ENCODE results near the gene ZNF507.

Gene ZNF507

GRCh38 chr19:32345261-32346207 is at the start of gene ZNF507:
Gene ZNF507, plus strand, starts transcription at chr19:32345610. Its CDS starts 7,221 bp downstream, at chr19:32352831.
- peak; percentile 41 for DNase-seq (ENCODE audit: low read depth, low spot score)

- no peak for DNase-seq (ENCODE audit: low read depth, low spot score)
Observed at GRCh38 chr19:32296694-32297093, 48.7 kb upstream of the ZNF507 start.

GRCh38 chr19:32302778-32303177 is 42.6 kb upstream of the ZNF507 start:
- DNase-seq (ENCODE audit: low read depth, low spot score): no peak

GRCh38 chr19:32303193-32303592 is 42.2 kb upstream of the ZNF507 start:
- DNase-seq (ENCODE audit: low read depth, low spot score): no peak

GRCh38 chr19:32307591-32307990 is 37.8 kb upstream of the ZNF507 start:
- no peak for DNase-seq (ENCODE audit: low read depth, low spot score)

GRCh38 chr19:32308431-32309077 is 36.9 kb upstream of the ZNF507 start:
- no peak for DNase-seq (ENCODE audit: low read depth, low spot score)

GRCh38 chr19:32309711-32310390 is 35.6 kb upstream of the ZNF507 start:
- DNase-seq (ENCODE audit: low read depth, low spot score): no peak

- no peak for DNase-seq (ENCODE audit: low read depth, low spot score)
Observed at GRCh38 chr19:32311371-32311770, 34.0 kb upstream of the ZNF507 start.

GRCh38 chr19:32313569-32314265 is 31.7 kb upstream of the ZNF507 start:
- no peak for DNase-seq (ENCODE audit: low read depth, low spot score)

- DNase-seq (ENCODE audit: low read depth, low spot score): no peak
Observed at GRCh38 chr19:32316034-32316433, 29.4 kb upstream of the ZNF507 start.

- no peak for DNase-seq (ENCODE audit: low read depth, low spot score)
Observed at GRCh38 chr19:32317086-32317485, 28.3 kb upstream of the ZNF507 start.

- DNase-seq (ENCODE audit: low read depth, low spot score): no peak
Observed at GRCh38 chr19:32318884-32319520, 26.4 kb upstream of the ZNF507 start.

GRCh38 chr19:32322541-32322940 is 22.9 kb upstream of the ZNF507 start:
- no peak for DNase-seq (ENCODE audit: low read depth, low spot score)

GRCh38 chr19:32324631-32325285 is 20.7 kb upstream of the ZNF507 start:
- DNase-seq (ENCODE audit: low read depth, low spot score): no peak

- DNase-seq (ENCODE audit: low read depth, low spot score): no peak
Observed at GRCh38 chr19:32330213-32330857, 15.1 kb upstream of the ZNF507 start.

GRCh38 chr19:32333227-32333626 is 12.2 kb upstream of the ZNF507 start:
- no peak for DNase-seq (ENCODE audit: low read depth, low spot score)

GRCh38 chr19:32336259-32337083 is 8.9 kb upstream of the ZNF507 start:
- DNase-seq (ENCODE audit: low read depth, low spot score): no peak

- DNase-seq (ENCODE audit: low read depth, low spot score): no peak
Observed at GRCh38 chr19:32337084-32337808, 8.2 kb upstream of the ZNF507 start.

GRCh38 chr19:32339423-32339822 is 6.0 kb upstream of the ZNF507 start:
- no peak for DNase-seq (ENCODE audit: low read depth, low spot score)
